Inferior parietal cortex (tissue), 1 donor: ENCODE results near the gene FTO.

Experiments used
- DNase-seq: peaks from one replicate; pipeline ENCODE4 v3.0.0-alpha.2; 2016; ENCODE audit errors: extremely low spot score

Gene FTO

GRCh38 chr16:53932975-53933374 is 229.0 kb downstream of the FTO start:
- no peak for DNase-seq

- DNase-seq, result no peak
These were observed 229.5 kb downstream of the FTO start for GRCh38 chr16:53933407-53933806.

DNA sequence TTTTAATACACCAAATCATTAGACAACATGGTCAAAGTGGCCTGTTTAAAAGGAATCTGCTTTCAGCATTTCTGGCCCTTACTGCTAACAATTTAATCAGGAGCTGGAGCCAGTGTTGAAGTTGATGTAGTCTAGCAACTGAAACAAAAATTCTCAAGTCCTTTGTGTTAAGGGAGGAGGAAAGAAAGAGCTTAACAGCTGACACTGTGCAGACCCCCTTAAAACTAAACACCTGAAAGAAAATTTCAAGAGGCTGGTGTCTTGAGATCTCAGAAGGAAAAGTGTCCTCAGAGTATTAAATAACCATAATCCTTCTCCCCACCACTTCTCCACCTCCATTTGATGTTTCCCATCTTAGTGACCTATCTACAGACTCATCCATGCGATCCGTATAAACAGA is 232.1 kb downstream of the FTO start:
- no peak for DNase-seq

GRCh38 chr16:53936529-53936928 is 232.6 kb downstream of the FTO start:
- no peak for DNase-seq

GRCh38 chr16:53937161-53937880 is 233.4 kb downstream of the FTO start:
- DNase-seq, result no peak

DNA sequence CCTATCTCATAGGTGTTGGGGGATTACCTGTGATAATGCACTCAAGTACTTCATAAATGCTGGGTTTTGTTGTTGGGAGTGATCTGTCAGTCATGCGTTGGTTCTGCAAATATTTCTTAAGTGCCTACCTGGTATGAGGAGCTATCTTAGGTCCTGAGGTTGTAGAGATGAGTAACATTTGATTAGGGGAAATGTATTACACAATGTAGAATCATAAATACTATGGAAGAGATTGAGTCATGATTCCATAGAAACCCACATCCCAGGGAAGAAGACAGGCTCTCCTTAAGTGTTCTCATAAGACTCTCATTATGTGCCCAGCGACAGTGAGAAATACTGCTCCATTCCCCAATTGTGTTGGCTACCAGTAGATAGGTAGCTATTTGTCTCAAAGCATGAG is 240.1 kb downstream of the FTO start:
- DNase-seq, result no peak

DNA sequence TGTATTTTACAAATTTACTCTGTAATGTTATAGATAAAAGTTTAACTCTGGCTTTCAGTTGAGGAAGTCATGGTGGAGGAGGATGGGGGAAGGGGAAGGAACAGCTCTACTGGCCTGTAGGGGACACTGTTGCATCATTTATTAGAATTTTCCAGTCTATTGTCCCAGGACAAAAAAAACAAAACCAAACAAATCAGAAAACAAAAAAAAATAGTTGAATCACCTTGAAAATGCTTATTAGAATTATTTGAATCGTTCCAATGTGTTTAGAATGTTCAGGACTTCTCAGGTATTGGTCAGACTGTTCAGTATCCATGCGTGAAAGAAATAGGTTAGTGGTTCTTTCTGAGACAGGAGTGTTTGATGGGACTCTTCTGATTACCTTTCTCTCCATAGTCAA is 242.0 kb downstream of the FTO start:
- peak; percentile 20 for DNase-seq

GRCh38 chr16:53946746-53947386 is 242.9 kb downstream of the FTO start:
- no peak for DNase-seq

GRCh38 chr16:53947642-53948041 is 243.7 kb downstream of the FTO start:
- DNase-seq, result no peak

- no peak for DNase-seq
These were observed 244.4 kb downstream of the FTO start for GRCh38 chr16:53948326-53948725.

DNA sequence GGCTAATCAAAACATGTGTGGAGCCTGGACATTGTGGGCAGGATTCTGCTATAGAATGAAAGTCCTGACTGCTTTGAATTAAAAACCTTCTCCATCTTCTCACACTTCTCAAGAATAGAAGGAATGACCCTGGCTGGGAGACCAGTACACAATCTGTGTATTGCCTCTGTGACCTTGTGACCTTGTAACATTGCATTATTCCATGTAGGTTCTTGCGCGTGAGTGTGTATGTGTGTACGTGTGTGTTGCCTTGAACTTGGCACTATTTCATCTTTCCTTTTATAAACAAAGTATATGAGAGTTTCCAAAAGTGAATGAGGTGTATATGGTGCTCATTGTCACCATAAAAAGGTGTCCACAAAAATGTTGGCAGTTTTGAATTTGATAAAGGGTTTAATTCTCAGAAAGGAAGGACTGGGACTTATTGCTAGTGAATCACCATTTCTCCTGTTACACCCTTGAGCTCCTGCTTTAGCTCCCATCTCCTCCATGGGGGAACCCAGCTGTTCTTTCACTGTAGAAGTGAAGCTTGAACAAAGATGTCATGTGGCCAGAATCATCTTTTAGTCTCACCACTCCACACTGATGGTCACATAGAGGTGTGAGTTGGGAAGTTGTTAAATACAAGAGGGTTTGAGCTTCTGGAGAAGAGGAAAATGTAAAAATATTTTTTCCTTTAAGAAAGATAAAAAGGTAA is 244.9 kb downstream of the FTO start:
- no peak for DNase-seq

DNA sequence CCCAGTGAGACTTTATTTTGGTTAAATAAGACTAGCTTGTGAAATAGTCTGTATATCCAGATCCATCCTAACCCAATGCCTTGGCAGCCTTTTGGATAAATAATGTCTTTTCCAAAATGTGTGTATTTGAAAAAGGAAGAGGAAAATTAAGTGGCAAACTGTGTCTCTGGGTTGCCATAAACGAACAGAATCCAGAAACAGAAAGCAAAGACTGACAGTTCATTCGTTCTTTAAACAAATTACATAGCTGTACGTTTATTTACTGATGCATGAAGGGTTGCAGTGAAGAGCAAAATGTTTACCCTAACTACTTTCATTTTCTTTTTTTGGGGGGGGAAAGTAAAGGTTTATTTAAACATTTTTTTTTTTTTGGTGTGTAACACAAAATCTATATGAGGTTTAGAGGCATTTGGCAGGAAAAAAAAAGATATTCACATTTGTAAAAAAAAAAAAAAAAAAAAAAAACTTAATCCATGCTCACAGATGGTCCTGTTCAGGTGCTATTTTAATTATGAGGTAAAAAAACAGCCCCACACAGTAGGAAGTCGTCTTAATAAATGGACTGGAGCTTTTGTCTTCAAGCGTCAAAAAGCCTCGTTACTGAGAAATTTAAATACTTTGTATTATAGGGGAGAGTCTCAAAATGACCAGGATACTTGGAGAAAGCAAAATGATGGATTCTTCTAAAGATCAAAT is 245.9 kb downstream of the FTO start:
- DNase-seq, result no peak

DNA sequence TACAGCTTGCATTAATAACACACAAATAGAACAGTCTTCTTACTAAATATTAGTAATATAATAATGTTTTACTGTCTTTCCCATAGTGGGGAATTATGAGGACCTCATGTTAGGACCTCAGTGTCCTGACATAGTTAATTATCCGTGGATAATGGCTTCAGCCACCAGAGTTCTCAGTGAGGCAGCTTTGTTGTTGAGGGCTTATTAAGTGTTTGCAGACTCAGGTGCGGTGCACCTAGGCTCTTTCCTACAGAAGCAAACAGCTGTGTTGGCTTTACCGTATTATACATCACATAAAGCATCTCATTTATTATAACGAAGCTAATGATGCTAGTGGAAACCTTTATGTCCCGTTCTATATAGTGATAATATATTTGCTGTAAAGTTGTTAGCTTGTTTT is 246.7 kb downstream of the FTO start:
- DNase-seq, result no peak

GRCh38 chr16:53952215-53953208 is 248.6 kb downstream of the FTO start:
- no peak for DNase-seq

- DNase-seq, result no peak
These were observed 249.4 kb downstream of the FTO start for GRCh38 chr16:53953336-53953735.

DNA sequence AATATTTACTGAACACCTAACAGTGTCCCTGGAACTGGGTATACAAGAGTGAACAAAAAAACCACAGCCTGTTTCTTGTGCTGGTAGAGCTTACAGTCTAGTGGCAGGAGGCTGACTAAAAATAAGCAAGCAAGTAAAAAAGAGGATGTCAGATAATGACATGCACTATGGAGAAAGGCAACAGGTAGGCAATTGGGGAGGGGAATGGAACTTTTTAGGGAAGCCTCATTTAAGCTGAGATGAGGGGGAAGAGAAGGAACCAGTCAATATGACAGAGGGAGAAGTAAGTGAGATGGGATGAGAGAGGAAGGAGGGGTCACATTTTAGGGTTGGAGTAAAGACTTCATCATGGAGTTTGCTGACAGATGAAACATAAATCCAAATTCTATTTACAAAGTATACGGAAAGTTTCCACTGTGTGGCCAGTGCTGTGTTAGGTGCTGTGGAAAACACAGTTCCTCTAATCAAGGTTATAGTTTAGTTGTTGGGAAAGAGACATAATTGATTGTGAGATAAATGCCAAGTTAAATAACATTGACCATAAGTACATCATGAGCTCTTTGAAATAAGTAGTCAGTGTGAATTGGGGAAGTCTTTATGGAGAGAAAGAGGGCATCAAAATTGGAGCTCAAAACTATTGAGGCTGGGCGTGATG is 251.4 kb downstream of the FTO start:
- DNase-seq, result no peak

DNA sequence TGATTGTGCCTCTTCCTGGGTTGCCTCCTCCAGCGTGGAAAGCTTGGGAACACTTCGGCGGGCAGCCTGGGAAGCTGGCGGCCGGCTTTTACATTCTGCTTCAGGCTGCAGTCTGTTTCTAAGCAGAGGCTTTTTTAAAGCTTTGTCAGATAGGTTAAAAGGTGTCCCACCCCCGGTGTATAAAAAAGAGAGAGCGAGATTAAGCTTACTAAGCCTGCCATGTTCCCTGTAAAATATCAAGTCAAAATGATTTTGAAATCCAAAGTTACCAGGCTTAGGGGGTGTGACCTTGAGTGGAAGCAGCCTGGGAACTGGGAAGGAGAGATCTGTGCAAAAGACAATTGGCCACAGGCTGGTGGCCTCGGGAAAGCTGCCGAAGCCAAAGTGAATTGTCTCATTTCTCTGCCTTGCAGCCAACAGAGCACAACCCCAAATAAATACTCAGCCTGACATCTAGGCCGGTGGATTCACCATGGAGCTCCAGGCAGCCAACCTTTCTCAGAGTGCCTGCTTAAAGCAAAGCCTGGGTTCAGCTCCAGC is 254.5 kb downstream of the FTO start:
- DNase-seq, result no peak

- DNase-seq, result no peak
These were observed 256.3 kb downstream of the FTO start for GRCh38 chr16:53960050-53960812.

GRCh38 chr16:53960954-53961616 is 257.1 kb downstream of the FTO start:
- no peak for DNase-seq
